GM21447 (cell line): ENCODE data around the gene CAV1.
A peak's percentile ranks its signal among the peaks of the same experiment; 100 is the strongest.

Experiments used
- ATAC-seq: cut with Tn5 transposase; IDR thresholded peaks from one replicate; pipeline ENCODE4 v1.9.1; 2021; ENCODE audit not compliant: unreplicated experiment

Gene CAV1

DNA sequence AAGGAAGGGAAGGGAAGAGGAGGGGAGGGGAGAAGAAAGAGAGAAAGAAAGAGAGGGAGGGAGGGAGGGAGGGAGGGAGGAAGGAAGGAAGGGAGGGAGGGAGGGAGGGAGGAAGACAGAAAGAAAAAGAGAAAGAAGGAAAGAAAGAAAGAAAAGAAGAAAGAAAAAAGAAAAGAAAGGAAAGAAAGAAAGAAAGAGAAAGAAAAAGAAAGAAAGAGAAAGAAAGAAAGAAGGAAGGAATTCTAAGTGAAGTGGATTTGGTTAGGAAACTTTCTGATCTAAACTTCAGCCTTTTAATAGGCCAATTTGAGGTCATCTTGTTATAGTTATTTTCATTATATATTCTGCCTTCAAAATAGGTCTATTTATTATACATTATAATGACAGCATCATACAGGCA, 21.0 kb upstream of the CAV1 start:
- no peak for ATAC-seq

- ATAC-seq: no peak
Measured at GRCh38 chr7:116505278-116505677, 19.6 kb upstream of the CAV1 start.

- ATAC-seq: no peak
Measured at GRCh38 chr7:116505823-116506222, 19.0 kb upstream of the CAV1 start.

- ATAC-seq: no peak
Measured at GRCh38 chr7:116509982-116510579, 14.8 kb upstream of the CAV1 start.

DNA sequence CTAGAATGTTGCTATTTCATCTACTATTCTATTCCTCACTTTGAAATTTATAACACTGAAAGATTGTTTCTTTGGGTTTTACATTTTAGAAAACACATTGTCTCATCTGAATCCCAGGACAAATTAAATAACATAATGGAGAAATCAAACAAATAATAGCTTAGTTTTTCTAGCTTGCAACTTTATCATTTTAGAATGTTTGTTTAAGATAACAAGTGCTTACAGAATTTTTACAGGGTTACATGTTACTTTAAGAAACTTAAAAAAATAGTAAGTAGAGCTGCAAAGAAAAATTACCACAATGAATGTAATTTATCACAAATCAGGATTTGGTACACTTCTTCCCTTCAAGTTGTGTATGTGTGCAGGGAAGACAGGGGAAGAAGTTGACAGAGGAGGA, 14.0 kb upstream of the CAV1 start:
- no peak for ATAC-seq

- ATAC-seq: peak; percentile 98
Measured at GRCh38 chr7:116511552-116512519, 13.0 kb upstream of the CAV1 start.

GRCh38 chr7:116512520-116513188, 12.2 kb upstream of the CAV1 start:
- no peak for ATAC-seq

GRCh38 chr7:116515584-116515983, 9.3 kb upstream of the CAV1 start:
- no peak for ATAC-seq

GRCh38 chr7:116516324-116516723, 8.5 kb upstream of the CAV1 start:
- no peak for ATAC-seq

GRCh38 chr7:116517626-116518025, 7.2 kb upstream of the CAV1 start:
- ATAC-seq: no peak

- ATAC-seq: no peak
Measured at GRCh38 chr7:116518961-116519360, 5.9 kb upstream of the CAV1 start.

- ATAC-seq: no peak
Measured at GRCh38 chr7:116521046-116521664, 3.7 kb upstream of the CAV1 start.

DNA sequence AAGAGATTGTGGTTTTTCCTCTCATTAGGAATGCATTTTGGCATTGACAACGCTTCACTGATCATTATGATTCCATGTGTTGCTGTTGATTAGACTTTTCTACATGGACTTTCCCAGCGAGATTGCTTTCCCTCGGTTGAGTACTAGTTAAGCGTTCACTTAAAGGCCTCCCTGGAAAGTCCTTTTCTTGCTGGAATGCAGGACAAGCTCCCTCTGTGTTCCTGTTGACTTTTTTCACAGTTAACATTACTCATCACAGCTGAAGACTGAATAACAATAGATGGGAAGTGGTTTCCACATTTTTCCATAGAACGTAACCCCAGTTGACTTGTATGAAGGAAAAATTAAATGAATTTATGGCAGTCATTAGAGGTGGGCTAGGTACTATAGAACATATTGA, 2.6 kb upstream of the CAV1 start:
- no peak for ATAC-seq

GRCh38 chr7:116524221-116524608, 621 bp upstream of the CAV1 start:
- no peak for ATAC-seq

DNA sequence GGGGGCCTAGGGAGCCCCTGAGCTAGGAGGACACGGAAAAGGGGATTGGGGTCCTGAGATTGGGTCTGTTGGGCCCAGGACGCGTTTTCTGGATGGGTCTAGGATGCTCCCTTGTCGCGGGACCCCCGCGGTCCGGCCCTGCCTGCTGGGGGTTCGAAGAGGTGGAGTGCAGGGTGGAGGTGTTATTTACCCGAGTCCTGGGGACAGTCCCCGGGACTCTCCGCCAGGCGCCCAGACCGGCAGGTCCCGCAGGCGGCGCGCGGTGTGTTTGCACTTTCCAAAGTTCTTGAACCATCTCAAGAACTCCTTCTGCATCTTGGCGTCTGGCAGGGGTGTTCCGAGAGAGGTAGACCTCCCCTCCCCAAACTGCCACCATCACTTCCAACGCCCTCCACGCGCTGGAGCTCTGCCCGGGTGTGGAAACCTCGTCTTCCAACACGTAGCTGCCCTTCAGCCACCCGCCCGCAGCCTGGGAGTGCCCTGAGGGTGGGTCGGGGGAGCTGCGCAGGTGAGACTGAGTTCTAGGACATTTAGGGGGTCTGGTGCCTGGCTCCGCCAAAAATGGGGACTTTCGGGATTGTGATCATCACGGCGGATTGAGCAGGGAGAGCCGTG, 569 bp downstream of the CAV1 start:
- ATAC-seq: peak; percentile 48

GRCh38 chr7:116525913-116526861, 1.4 kb downstream of the CAV1 start:
- peak; percentile 83 for ATAC-seq

GRCh38 chr7:116526897-116527296, 2.1 kb downstream of the CAV1 start:
- ATAC-seq: no peak

GRCh38 chr7:116527521-116527920, 2.7 kb downstream of the CAV1 start:
- no peak for ATAC-seq

DNA sequence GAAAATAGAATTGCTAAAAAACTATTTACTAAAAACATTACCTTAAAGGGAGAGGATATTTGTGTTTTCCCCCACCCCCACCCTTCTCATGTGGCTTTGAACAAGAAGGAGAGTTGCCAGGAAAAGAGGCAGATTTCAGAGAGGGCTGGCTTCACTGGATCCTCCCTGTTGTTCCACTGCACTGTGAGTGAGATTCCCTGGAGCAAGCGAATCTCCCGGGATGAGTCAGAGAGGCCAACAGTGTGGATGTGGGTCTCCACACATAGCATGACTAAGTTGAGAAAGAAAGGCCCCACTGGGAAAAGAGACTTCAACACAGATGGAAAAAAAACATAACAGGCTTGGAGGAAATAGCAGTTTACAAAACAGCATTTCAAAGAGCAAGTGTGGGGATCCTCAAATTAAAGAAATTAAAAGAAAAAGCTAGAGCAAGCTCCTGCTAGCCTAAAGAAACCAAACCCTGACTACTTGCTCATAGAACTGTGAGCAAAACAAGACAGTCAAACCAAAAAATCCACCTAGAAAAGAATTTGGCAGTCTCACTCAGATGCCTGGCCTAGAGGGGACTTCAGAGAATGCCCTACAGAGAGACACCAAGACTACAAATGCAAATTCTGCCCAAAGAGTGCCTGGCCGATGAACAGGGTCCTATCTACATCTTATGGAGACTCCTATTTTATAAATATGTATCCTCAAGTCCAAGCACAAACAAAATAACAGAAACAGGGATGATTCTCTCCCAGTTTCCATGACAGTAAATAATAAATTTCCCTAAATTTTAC, 3.4 kb downstream of the CAV1 start:
- ATAC-seq: no peak
